Stimulated activated naive CD8-positive, alpha-beta T cell treated with anti-CD3 and anti-CD28 coated beads, Interleukin-15, amount 100 ng/mL, for 72 hours (primary cell): Measurements from ENCODE around the gene GPATCH8.
"Not testable (repeated sequence)": the region's sequence is repeated elsewhere in the genome, so short reads cannot be mapped to it uniquely, and the experiment has no call there.

Experiments used
- ATAC-seq: fragments of 150-1000 bp; cut with Tn5 transposase; 2 replicates; pipeline ENCODE4 v1.10.0; 2021; ENCODE audit warnings: mild to moderate bottlenecking, moderate library complexity
- DNase-seq, 2 donors: peaks; one replicate each; pipeline ENCODE4 v3.0.0; 2021 to 2022
- H3K27ac Mint-ChIP-seq, 2 donors: one replicate each; pipeline ENCODE4 v1.8.0; 2022; ENCODE audit warnings: mild to moderate bottlenecking in 2 of 2, mixed read lengths in 2 of 2, moderate library complexity in 2 of 2
- H3K27me3 Mint-ChIP-seq: one replicate; pipeline ENCODE4 v1.8.0; 2022; ENCODE audit warnings: mixed read lengths
- H3K4me1 Mint-ChIP-seq: one replicate; pipeline ENCODE4 v1.8.0; 2022; ENCODE audit warnings: mild to moderate bottlenecking, mixed read lengths
- H3K4me3 Mint-ChIP-seq, 2 donors: one replicate each; pipeline ENCODE4 v1.8.0; 2022; ENCODE audit warnings: mild to moderate bottlenecking in 2 of 2, mixed read lengths in 2 of 2, moderate library complexity in 1 of 2
- H3K9me3 Mint-ChIP-seq, 2 donors: one replicate each; pipeline ENCODE4 v1.8.0; 2022; ENCODE audit warnings: mixed read lengths in 2 of 2

GPATCH8 gene

GRCh38 chr17:44365051-44365450, 138.2 kb downstream of the GPATCH8 start:
- H3K9me3 Mint-ChIP-seq, H3K27ac Mint-ChIP-seq, ATAC-seq, DNase-seq: not testable (repeated sequence)
- Mint-ChIP-seq H3K4me1 (peaks cover 10% of the 10 kb centered on the region), H3K4me3 (peak overlapping the region in 1 of 2 donors; percentile 34), H3K27me3 (peaks cover 51% of the 10 kb centered on the region)

GRCh38 chr17:44363613-44364159, 139.5 kb downstream of the GPATCH8 start, which contains the start of gene FAM171A2:
FAM171A2 (minus strand) TSS chr17:44363853; CDS start chr17:44363714, 139 bp downstream.
- peak; percentile 89 for ATAC-seq
- peaks cover 4% of the 10 kb centered on the region for H3K4me1 Mint-ChIP-seq

GRCh38 chr17:44362949-44363612, 140.1 kb downstream of the GPATCH8 start:
- H3K27ac Mint-ChIP-seq, result no peak overlapping the region
- no peak for DNase-seq
- peak; percentile 53 for ATAC-seq
- peaks cover 51% of the 10 kb centered on the region for H3K27me3 Mint-ChIP-seq
- no peaks in the 10 kb centered on the region for H3K9me3 Mint-ChIP-seq
- H3K4me1 Mint-ChIP-seq, result peaks cover 4% of the 10 kb centered on the region
- H3K4me3 Mint-ChIP-seq, result peak overlapping the region; percentile 72 to 75

More at GRCh38 chr17:44363613-44364159, 139.5 kb downstream of the GPATCH8 start, which contains the start of gene FAM171A2:
- peak; percentile 60 to 77 for DNase-seq
- Mint-ChIP-seq H3K27me3 (peaks cover 51% of the 10 kb centered on the region), H3K27ac (no peak within 1 kb of the TSS), H3K4me3 (peak within 1 kb of the TSS; percentile 72 to 75), H3K9me3 (no peaks in the 10 kb centered on the region)

GRCh38 chr17:44362459-44362948, 140.7 kb downstream of the GPATCH8 start:
- DNase-seq (no peak), ATAC-seq (no peak)
- Mint-ChIP-seq H3K4me3 (peak overlapping the region in 1 of 2 donors; percentile 6), H3K9me3 (no peaks in the 10 kb centered on the region), H3K27ac (no peak overlapping the region), H3K27me3 (peaks cover 48% of the 10 kb centered on the region), H3K4me1 (peaks cover 4% of the 10 kb centered on the region)

- DNase-seq, result no peak
- Mint-ChIP-seq H3K27me3 (peaks cover 39% of the 10 kb centered on the region), H3K9me3 (no peaks in the 10 kb centered on the region), H3K27ac (no peak overlapping the region), H3K4me3 (no peak overlapping the region), H3K4me1 (peaks cover 4% of the 10 kb centered on the region)
- ATAC-seq, result no peak
Observed at GRCh38 chr17:44361292-44362260, 141.6 kb downstream of the GPATCH8 start.

GRCh38 chr17:44360826-44361225, 142.4 kb downstream of the GPATCH8 start:
- Mint-ChIP-seq H3K4me3 (no peak overlapping the region), H3K9me3 (no peaks in the 10 kb centered on the region), H3K4me1 (peaks cover 4% of the 10 kb centered on the region), H3K27me3 (peaks cover 31% of the 10 kb centered on the region), H3K27ac (no peak overlapping the region)
- ATAC-seq, result no peak
- no peak for DNase-seq

GRCh38 chr17:44360144-44360533, 143.1 kb downstream of the GPATCH8 start:
- DNase-seq, result no peak
- Mint-ChIP-seq H3K27me3 (peaks cover 24% of the 10 kb centered on the region), H3K4me3 (no peak overlapping the region), H3K27ac (no peak overlapping the region), H3K4me1 (peaks cover 4% of the 10 kb centered on the region), H3K9me3 (no peaks in the 10 kb centered on the region)
- no peak for ATAC-seq

- Mint-ChIP-seq H3K9me3 (no peaks in the 10 kb centered on the region), H3K27me3 (peaks cover 19% of the 10 kb centered on the region), H3K27ac (no peak overlapping the region), H3K4me1 (peaks cover 4% of the 10 kb centered on the region), H3K4me3 (no peak overlapping the region)
- ATAC-seq, result no peak
- no peak for DNase-seq
Observed at GRCh38 chr17:44359458-44360143, 143.6 kb downstream of the GPATCH8 start.

- peaks cover 16% of the 10 kb centered on the region for H3K27me3 Mint-ChIP-seq
- no peaks in the 10 kb centered on the region for H3K9me3 Mint-ChIP-seq
- no peak for DNase-seq
- no peak overlapping the region for H3K4me3 Mint-ChIP-seq
- ATAC-seq, result no peak
- H3K4me1 Mint-ChIP-seq, result peaks cover 2% of the 10 kb centered on the region
- no peak overlapping the region for H3K27ac Mint-ChIP-seq
Observed at GRCh38 chr17:44359006-44359405, 144.2 kb downstream of the GPATCH8 start.

- no peak overlapping the region for H3K27ac Mint-ChIP-seq
- no peaks in the 10 kb centered on the region for H3K9me3 Mint-ChIP-seq
- peaks cover 15% of the 10 kb centered on the region for H3K27me3 Mint-ChIP-seq
- DNase-seq, result no peak
- no peak for ATAC-seq
- H3K4me1 Mint-ChIP-seq, result peaks cover 2% of the 10 kb centered on the region
- H3K4me3 Mint-ChIP-seq, result no peak overlapping the region
Observed at GRCh38 chr17:44358066-44358465, 145.1 kb downstream of the GPATCH8 start.

GRCh38 chr17:44356241-44356640, 147.0 kb downstream of the GPATCH8 start:
- H3K27ac Mint-ChIP-seq, result no peak overlapping the region
- DNase-seq (no peak), ATAC-seq (no peak)
- H3K4me3 Mint-ChIP-seq, result no peak overlapping the region
- H3K4me1 Mint-ChIP-seq, result peaks cover 6% of the 10 kb centered on the region
- H3K9me3 Mint-ChIP-seq, result no peaks in the 10 kb centered on the region
- H3K27me3 Mint-ChIP-seq, result no peaks in the 10 kb centered on the region

- H3K27ac Mint-ChIP-seq, result no peak overlapping the region
- no peak overlapping the region for H3K4me3 Mint-ChIP-seq
- H3K9me3 Mint-ChIP-seq, result no peaks in the 10 kb centered on the region
- ATAC-seq, result no peak
- no peak for DNase-seq
- peaks cover 6% of the 10 kb centered on the region for H3K4me1 Mint-ChIP-seq
- H3K27me3 Mint-ChIP-seq, result no peaks in the 10 kb centered on the region
Observed at GRCh38 chr17:44355642-44356099, 147.5 kb downstream of the GPATCH8 start.

GRCh38 chr17:44354582-44355561, 148.3 kb downstream of the GPATCH8 start:
- peak; percentile 61 to 79 for DNase-seq
- Mint-ChIP-seq H3K27ac (no peak overlapping the region), H3K4me1 (peaks cover 6% of the 10 kb centered on the region), H3K4me3 (peak overlapping the region; percentile 68 to 84), H3K9me3 (no peaks in the 10 kb centered on the region), H3K27me3 (no peaks in the 10 kb centered on the region)
- ATAC-seq, result peak; percentile 61
